Mammary epithelial cell (primary cell): Measurements from ENCODE around the gene CCDC85A.

Experiments used
- CTCF ChIP-seq, 2 donors: IDR thresholded peaks in 1 of 2; conservative IDR thresholded peaks in 1 of 2; 2 replicates each; pipeline ENCODE4 v1.5.1; 2011 to 2012; ENCODE audit warnings: inconsistent platforms in 2 of 2, low read length in 2 of 2, mild to moderate bottlenecking in 2 of 2, control low read depth in 1 of 2, low read depth in 1 of 2; ENCODE audit not compliant: insufficient read depth in 1 of 2; ENCODE audit errors: extremely low read depth in 1 of 2
- EZH2 ChIP-seq: IDR thresholded peaks from 2 replicates; pipeline ENCODE4 v1.6.1; 2012; ENCODE audit warnings: low read length, inconsistent platforms, borderline replicate concordance

- TF ChIP-seq CTCF (conservative IDR thresholded peaks at IDR 0.05 in 1 of 2, IDR thresholded peaks at IDR 0.05 in 1 of 2; ENCODE audit: extremely low read depth in 1 of 2, insufficient read depth in 1 of 2, low read depth in 1 of 2, low read length in 2 of 2), result no peak
- TF ChIP-seq EZH2, result no peak
These were observed 61.2 kb downstream of the CCDC85A start for GRCh38 chr2:56244911-56245530.
